Measurements from ENCODE around the gene C8B.

C8B gene

GRCh38 chr1:56897150-56898004 lies 68.4 kb downstream of the C8B start:
- no peak for DNase-seq

- no peak for DNase-seq
Measured at GRCh38 chr1:56894014-56894413, 71.8 kb downstream of the C8B start.

- no peak for DNase-seq
Measured at GRCh38 chr1:56890229-56890628, 75.6 kb downstream of the C8B start.

GRCh38 chr1:56881417-56881816 lies 84.4 kb downstream of the C8B start:
- DNase-seq, result no peak

- no peak for DNase-seq
Measured at GRCh38 chr1:56880774-56881173, 85.0 kb downstream of the C8B start.
